MM.1S (cell line): ENCODE results near the gene ARHGEF12.

ENCODE experiments used
- DNase-seq: peaks from one replicate; pipeline ENCODE4 v3.0.0-alpha.2; 2015
- H2AFZ ChIP-seq: fragments of 300-600 bp; sonication (generic); 2 replicates; pipeline ENCODE4 v1.6.0; 2016; ENCODE audit warnings: antibody characterized with exemption, low read length
- H3F3A ChIP-seq: fragments of 300-600 bp; sonication (generic); 2 replicates; pipeline ENCODE4 v1.6.1; 2016; ENCODE audit warnings: mild to moderate bottlenecking, antibody characterized with exemption, low read length, moderate library complexity, mixed read lengths; ENCODE audit not compliant: insufficient read depth
- H3K27ac ChIP-seq: fragments of 300-600 bp; sonication (generic); 2 replicates; pipeline ENCODE4 v1.5.1; 2016; ENCODE audit warnings: mild to moderate bottlenecking, low read length
- H3K27me3 ChIP-seq: fragments of 300-600 bp; sonication (generic); replicated peaks from 2 replicates; pipeline ENCODE4 v1.6.0; 2016; ENCODE audit warnings: low read length; ENCODE audit not compliant: insufficient read depth
- H3K36me3 ChIP-seq: fragments of 300-600 bp; sonication (generic); replicated peaks from 2 replicates; pipeline ENCODE4 v1.6.1; 2016; ENCODE audit warnings: mild to moderate bottlenecking, low read length, mixed read lengths; ENCODE audit not compliant: insufficient read depth
- H3K4me1 ChIP-seq: fragments of 300-600 bp; sonication (generic); 2 replicates; pipeline ENCODE4 v1.6.1; 2016; ENCODE audit warnings: low read length, mixed read lengths
- H3K4me2 ChIP-seq: fragments of 300-600 bp; sonication (generic); 2 replicates; pipeline ENCODE4 v1.6.0; 2016; ENCODE audit warnings: low read depth, low read length
- H3K4me3 ChIP-seq: fragments of 300-600 bp; sonication (generic); 2 replicates; pipeline ENCODE4 v1.5.1; 2016; ENCODE audit warnings: low read length, mixed read lengths
- H3K79me2 ChIP-seq: fragments of 300-600 bp; sonication (generic); 2 replicates; pipeline ENCODE4 v1.6.1; 2016; ENCODE audit warnings: mixed run types, low read length, mixed read lengths
- H3K9ac ChIP-seq: fragments of 300-600 bp; sonication (generic); 2 replicates; pipeline ENCODE4 v1.6.1; 2016; ENCODE audit warnings: low read length, mixed read lengths
- H3K9me2 ChIP-seq: fragments of 300-600 bp; sonication (generic); replicated peaks from 2 replicates; pipeline ENCODE4 v1.6.1; 2016; ENCODE audit warnings: mild to moderate bottlenecking, low read length, mixed read lengths; ENCODE audit not compliant: insufficient read depth
- H3K9me3 ChIP-seq: fragments of 300-600 bp; sonication (generic); replicated peaks from 2 replicates; pipeline ENCODE4 v1.6.1; 2016; ENCODE audit warnings: mild to moderate bottlenecking, low read length, mixed read lengths; ENCODE audit not compliant: insufficient read depth
- H4K20me1 ChIP-seq: fragments of 300-600 bp; sonication (generic); 2 replicates; pipeline ENCODE4 v1.6.1; 2016; ENCODE audit warnings: mild to moderate bottlenecking, low read length, moderate library complexity, mixed read lengths; ENCODE audit not compliant: insufficient read depth
- EZH2 ChIP-seq: fragments of 300-600 bp; sonication (generic); optimal IDR thresholded peaks from 2 replicates; pipeline ENCODE3; 2017; ENCODE audit warnings: low read depth, mild to moderate bottlenecking, antibody characterized with exemption, low read length, mixed read lengths
- EZH2phosphoT487 ChIP-seq: fragments of 300-600 bp; sonication (generic); IDR thresholded peaks from 2 replicates; pipeline ENCODE4 v1.6.1; 2018; ENCODE audit warnings: antibody characterized with exemption, low read length
- TF ChIP-seq, protein P1 (sequence below): fragments of 300-600 bp; sonication (generic); IDR thresholded peaks from 2 replicates; pipeline ENCODE4 v1.5.1; 2016; ENCODE audit warnings: antibody characterized with exemption, low read length, mixed read lengths

The ARHGEF12 gene

DNA sequence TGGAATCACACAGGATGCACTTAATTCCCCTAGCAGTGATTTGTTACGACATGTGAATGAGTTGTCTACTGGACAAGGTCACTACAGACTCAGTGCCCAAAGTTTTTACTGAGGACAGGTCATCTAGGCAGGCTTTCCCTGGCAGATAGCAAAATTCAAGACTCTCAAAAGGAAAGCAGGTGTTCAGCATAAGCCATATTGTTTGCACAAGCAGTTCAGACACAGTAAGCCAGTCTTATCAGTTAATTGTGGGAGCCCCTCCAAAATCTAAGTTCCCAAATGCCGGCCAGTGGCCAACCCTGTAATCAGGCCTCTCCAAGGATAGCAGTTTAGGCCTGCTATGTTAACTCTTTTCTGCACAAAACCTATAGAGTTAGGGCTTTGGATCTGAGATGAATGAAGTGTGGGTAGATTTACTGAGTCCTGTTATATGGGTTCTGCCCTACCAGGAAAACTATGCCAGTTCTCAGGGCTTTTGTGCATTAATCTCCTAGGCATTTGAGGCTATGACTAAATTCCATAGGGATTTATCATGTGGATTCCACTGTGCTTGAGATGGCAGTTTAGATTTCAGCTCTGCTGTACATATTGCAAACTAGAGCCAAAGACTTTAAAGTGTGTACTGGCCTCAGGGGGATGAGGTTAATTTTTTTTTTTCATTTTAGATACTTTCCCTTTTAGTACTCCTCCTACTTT is 4.8 kb upstream of the ARHGEF12 start:
- DNase-seq, result no peak
- TF ChIP-seq EZH2phosphoT487, result no peak
- no peak for TF ChIP-seq EZH2
- TF ChIP-seq, protein P1, sequence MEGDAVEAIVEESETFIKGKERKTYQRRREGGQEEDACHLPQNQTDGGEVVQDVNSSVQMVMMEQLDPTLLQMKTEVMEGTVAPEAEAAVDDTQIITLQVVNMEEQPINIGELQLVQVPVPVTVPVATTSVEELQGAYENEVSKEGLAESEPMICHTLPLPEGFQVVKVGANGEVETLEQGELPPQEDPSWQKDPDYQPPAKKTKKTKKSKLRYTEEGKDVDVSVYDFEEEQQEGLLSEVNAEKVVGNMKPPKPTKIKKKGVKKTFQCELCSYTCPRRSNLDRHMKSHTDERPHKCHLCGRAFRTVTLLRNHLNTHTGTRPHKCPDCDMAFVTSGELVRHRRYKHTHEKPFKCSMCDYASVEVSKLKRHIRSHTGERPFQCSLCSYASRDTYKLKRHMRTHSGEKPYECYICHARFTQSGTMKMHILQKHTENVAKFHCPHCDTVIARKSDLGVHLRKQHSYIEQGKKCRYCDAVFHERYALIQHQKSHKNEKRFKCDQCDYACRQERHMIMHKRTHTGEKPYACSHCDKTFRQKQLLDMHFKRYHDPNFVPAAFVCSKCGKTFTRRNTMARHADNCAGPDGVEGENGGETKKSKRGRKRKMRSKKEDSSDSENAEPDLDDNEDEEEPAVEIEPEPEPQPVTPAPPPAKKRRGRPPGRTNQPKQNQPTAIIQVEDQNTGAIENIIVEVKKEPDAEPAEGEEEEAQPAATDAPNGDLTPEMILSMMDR, result no peak
- H3K9me3 ChIP-seq, result no peaks in the 10 kb centered on the region
- H4K20me1 ChIP-seq, result no peaks in the 10 kb centered on the region
- peaks cover 34% of the 10 kb centered on the region for H3K4me1 ChIP-seq
- no peak overlapping the region for H3K4me2 ChIP-seq
- no peak overlapping the region for H3K9ac ChIP-seq
- H3F3A ChIP-seq, result peaks cover 24% of the 10 kb centered on the region
- no peaks in the 10 kb centered on the region for H3K36me3 ChIP-seq
- no peaks in the 10 kb centered on the region for H3K27me3 ChIP-seq
- H3K4me3 ChIP-seq, result no peak overlapping the region
- H3K27ac ChIP-seq, result no peak overlapping the region
- no peaks in the 10 kb centered on the region for H3K9me2 ChIP-seq
- H2AFZ ChIP-seq, result no peak overlapping the region
- H3K79me2 ChIP-seq, result peaks cover under 1% of the 10 kb centered on the region; the same call in 1 of the 2 replicates

- Histone ChIP-seq H3K9me3 (no peaks in the 10 kb centered on the region), H3K79me2 (peaks cover 17% of the 10 kb centered on the region), H3K4me3 (no peak overlapping the region), H3K9ac (peak overlapping the region; percentile 11; the same call in 1 of the 2 replicates), H4K20me1 (no peaks in the 10 kb centered on the region), H3K27me3 (no peaks in the 10 kb centered on the region), H3K4me1 (peaks cover 19% of the 10 kb centered on the region), H3K36me3 (no peaks in the 10 kb centered on the region), H2AFZ (peak overlapping the region; percentile 41; the same call in 1 of the 2 replicates), H3F3A (peaks cover 26% of the 10 kb centered on the region), H3K4me2 (peak overlapping the region; percentile 36), H3K27ac (peak overlapping the region; percentile 57; the same call in 1 of the 2 replicates), H3K9me2 (no peaks in the 10 kb centered on the region)
- DNase-seq, result peak; percentile 65
- TF ChIP-seq, protein P1, result no peak
- no peak for TF ChIP-seq EZH2
- no peak for TF ChIP-seq EZH2phosphoT487
Measured at GRCh38 chr11:120332822-120333716, 3.1 kb upstream of the ARHGEF12 start.

DNA sequence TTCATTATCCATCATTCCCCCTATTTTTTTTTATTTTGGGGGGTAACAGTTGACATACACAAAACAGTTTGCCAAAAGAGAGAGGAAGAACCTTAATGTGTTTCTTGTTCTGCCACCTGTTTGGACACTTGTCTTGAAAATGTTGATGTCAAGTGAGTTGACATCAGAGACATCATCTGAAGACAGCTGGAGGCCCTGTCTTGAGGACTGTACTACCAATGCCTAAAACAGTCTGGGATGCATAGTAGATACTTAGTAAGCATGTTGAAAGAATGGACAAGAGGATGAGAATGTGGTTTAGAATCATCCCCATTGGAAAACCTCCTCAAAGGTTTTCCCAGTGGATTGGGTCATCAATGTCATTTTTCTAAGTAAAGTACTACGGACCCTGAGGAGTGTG is 2.4 kb upstream of the ARHGEF12 start:
- Histone ChIP-seq H3K9me2 (no peaks in the 10 kb centered on the region), H3K4me2 (peak overlapping the region; percentile 36), H3K36me3 (no peaks in the 10 kb centered on the region), H2AFZ (no peak overlapping the region), H3K9me3 (no peaks in the 10 kb centered on the region), H3K79me2 (peaks cover 24% of the 10 kb centered on the region), H3K9ac (no peak overlapping the region), H4K20me1 (no peaks in the 10 kb centered on the region), H3F3A (peaks cover 27% of the 10 kb centered on the region), H3K27ac (peak overlapping the region; percentile 57; the same call in 1 of the 2 replicates), H3K4me1 (peaks cover 19% of the 10 kb centered on the region), H3K27me3 (no peaks in the 10 kb centered on the region), H3K4me3 (no peak overlapping the region)
- TF ChIP-seq, protein P1, result no peak
- no peak for TF ChIP-seq EZH2
- no peak for TF ChIP-seq EZH2phosphoT487
- peak; percentile 39 for DNase-seq
